Neural crest cell (in vitro differentiated cells): ENCODE results near the gene SLC6A1. TPM values are rescaled to one million over a fixed set of nuclear protein-coding genes. Genes with fewer than 3 reads are reported as not detected.

Source experiments
- DNase-seq: peaks from one replicate; pipeline ENCODE4 v3.0.0; 2021; ENCODE audit warnings: low read depth, mixed read lengths, low spot score
- H3K27ac Mint-ChIP-seq: one replicate; pipeline ENCODE4 v1.8.0; 2021; ENCODE audit warnings: mild to moderate bottlenecking, mixed read lengths; ENCODE audit not compliant: unreplicated experiment
- H3K27me3 Mint-ChIP-seq: 2 replicates; pipeline ENCODE4 v1.8.0; 2021; ENCODE audit warnings: low read depth, mild to moderate bottlenecking, mixed read lengths
- H3K36me3 Mint-ChIP-seq: 2 replicates; pipeline ENCODE4 v1.8.0; 2021; ENCODE audit warnings: low read depth, mild to moderate bottlenecking, mixed read lengths
- H3K4me1 Mint-ChIP-seq: 2 replicates; pipeline ENCODE4 v1.8.0; 2021; ENCODE audit warnings: mixed read lengths
- H3K4me3 Mint-ChIP-seq: one replicate; pipeline ENCODE4 v1.8.0; 2021; ENCODE audit warnings: mild to moderate bottlenecking, mixed read lengths
- H3K9me3 Mint-ChIP-seq: 2 replicates; pipeline ENCODE4 v1.8.0; 2021; ENCODE audit warnings: mixed read lengths
- total RNA-seq: library from RNA; stranded (reverse); gene quantifications from 2 replicates; pipeline ENCODE4 v1.2.1, GENCODE V29; 2021
- TF ChIP-seq, protein P1 (sequence below): fragments of 200-600 bp; sonication (generic); conservative IDR thresholded peaks from 2 replicates; pipeline ENCODE4 v1.5.0; 2021; ENCODE audit warnings: antibody characterized with exemption, mild to moderate bottlenecking

Gene SLC6A1
- total RNA-seq, 1 donor from 2014 or later: 0.42 TPM

DNA sequence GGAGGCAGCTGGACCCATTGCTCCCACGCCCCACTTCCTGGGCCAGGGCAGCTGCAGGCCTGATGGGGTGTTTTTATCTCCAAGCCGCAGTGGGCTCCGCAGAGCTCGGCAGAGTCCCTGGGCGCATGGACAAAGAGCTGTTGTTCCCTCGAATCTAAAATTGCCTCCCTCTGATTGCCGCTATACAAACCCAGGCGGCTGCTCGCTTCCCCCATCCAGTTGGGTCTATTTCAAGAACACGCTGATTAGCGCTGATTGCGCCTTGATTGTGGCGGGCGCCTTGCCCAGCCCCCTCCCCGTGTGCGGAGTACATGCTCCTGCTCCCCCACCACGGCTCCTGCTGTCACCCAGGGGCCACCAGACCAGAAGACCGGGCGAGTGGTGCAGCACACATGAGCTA lies 43.4 kb upstream of the SLC6A1 start:
- no peak overlapping the region for H3K27ac Mint-ChIP-seq
- no peaks in the 10 kb centered on the region for H3K36me3 Mint-ChIP-seq
- TF ChIP-seq, protein P1, sequence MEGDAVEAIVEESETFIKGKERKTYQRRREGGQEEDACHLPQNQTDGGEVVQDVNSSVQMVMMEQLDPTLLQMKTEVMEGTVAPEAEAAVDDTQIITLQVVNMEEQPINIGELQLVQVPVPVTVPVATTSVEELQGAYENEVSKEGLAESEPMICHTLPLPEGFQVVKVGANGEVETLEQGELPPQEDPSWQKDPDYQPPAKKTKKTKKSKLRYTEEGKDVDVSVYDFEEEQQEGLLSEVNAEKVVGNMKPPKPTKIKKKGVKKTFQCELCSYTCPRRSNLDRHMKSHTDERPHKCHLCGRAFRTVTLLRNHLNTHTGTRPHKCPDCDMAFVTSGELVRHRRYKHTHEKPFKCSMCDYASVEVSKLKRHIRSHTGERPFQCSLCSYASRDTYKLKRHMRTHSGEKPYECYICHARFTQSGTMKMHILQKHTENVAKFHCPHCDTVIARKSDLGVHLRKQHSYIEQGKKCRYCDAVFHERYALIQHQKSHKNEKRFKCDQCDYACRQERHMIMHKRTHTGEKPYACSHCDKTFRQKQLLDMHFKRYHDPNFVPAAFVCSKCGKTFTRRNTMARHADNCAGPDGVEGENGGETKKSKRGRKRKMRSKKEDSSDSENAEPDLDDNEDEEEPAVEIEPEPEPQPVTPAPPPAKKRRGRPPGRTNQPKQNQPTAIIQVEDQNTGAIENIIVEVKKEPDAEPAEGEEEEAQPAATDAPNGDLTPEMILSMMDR: no peak
- no peak for DNase-seq
- peaks cover 29% of the 10 kb centered on the region for H3K4me1 Mint-ChIP-seq
- H3K27me3 Mint-ChIP-seq: no peaks in the 10 kb centered on the region
- no peak overlapping the region for H3K4me3 Mint-ChIP-seq
- H3K9me3 Mint-ChIP-seq: no peaks in the 10 kb centered on the region

DNA sequence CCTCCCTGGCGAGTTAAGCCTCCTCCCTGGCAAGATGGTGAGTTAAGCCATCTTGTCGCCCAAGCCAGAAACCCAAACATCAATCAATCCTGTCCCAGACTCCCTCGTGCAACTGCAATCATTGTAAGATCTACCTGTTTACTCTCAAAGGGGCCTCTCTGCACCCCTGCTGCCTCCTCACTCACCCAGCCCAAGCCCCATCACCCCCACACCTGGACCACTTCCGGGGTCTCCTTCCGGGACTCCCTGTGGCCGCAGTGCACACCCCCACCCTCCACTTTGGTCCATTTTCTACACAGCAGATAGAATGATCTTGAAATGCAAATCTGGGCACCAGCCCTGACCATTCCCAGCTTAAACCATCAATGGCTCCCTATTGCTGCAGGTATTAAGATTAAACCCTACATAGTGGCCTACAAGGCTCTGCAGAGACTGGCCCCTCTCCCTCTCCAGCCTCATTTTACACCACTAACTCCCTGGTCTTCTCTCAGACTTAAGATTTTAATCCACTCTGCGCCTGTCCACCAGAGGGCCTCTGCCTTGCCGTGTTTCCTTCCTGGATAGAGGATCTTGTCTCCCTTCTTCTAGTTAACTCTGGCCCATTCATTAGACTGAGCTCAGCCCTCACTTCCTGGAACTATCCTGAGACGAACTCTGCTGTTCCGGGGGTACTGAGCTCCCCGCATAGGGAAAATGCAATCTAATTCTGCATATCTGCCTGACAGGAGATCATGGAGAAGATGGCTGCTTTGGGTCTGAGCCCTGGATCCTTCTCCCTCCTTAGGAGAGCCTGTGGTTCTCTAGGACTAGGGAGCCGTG lies 41.9 kb upstream of the SLC6A1 start:
- TF ChIP-seq, protein P1: peak; percentile 73
- Mint-ChIP-seq H3K27me3 (peaks cover 4% of the 10 kb centered on the region), H3K9me3 (no peaks in the 10 kb centered on the region), H3K27ac (no peak overlapping the region), H3K4me1 (peaks cover 29% of the 10 kb centered on the region), H3K4me3 (no peak overlapping the region), H3K36me3 (no peaks in the 10 kb centered on the region)
- DNase-seq: peak; percentile 36

DNA sequence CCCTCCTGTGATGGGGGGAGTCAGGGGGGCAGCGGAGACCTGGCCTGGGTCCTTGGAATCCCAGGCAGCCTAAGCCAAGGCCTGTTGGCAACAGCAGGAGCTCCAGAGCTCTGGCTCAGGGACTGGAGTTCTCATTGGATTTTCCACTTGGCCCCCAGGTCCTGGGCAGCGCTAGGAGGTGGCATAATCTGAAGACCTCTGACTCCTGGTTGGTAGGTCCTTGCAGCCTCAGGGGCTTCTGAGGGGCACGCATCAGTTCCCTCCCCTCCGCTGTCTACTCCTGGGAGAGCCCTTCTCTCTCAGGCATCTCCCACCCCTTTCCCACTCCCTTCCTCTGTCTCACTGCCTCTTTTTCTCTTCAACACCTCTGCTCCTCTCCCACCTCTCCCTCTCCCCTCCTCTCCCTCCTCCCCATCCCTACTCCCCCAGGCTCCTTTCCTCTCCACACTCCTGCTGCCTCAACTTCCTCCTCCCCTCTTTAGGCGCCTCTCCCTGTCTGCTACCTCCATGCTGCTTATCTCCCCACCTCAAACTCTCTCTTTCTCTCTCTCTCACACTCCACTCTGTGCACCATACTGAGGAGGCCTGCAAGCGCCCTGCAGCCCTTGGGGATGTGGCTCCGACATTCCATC lies 41.1 kb upstream of the SLC6A1 start:
- no peak for DNase-seq
- H3K9me3 Mint-ChIP-seq: no peaks in the 10 kb centered on the region
- peaks cover 26% of the 10 kb centered on the region for H3K4me1 Mint-ChIP-seq
- peaks cover 6% of the 10 kb centered on the region for H3K27me3 Mint-ChIP-seq
- TF ChIP-seq, protein P1: no peak
- no peaks in the 10 kb centered on the region for H3K36me3 Mint-ChIP-seq
- H3K27ac Mint-ChIP-seq: no peak overlapping the region
- H3K4me3 Mint-ChIP-seq: no peak overlapping the region

DNA sequence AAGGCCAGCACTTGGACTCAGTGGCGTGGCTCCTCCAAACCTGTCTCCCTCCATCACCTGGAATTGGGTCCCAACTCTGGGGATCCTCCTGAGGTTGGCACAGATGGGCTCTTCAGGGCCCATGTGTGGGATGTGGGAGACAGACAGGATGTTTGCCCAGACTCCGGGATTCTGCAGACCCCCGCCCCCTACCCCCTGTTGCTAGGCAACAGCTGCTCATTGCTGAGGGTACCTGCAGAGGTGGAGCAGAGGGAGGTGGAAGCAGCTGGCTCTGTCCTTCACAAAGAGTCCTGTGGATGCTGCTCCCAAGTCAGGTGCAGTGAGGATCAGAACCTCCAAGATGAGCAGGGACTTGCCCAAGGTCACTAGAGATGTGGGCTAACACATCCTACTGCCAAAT lies 40.0 kb upstream of the SLC6A1 start:
- Mint-ChIP-seq H3K27me3 (peaks cover 7% of the 10 kb centered on the region), H3K9me3 (no peaks in the 10 kb centered on the region)

DNA sequence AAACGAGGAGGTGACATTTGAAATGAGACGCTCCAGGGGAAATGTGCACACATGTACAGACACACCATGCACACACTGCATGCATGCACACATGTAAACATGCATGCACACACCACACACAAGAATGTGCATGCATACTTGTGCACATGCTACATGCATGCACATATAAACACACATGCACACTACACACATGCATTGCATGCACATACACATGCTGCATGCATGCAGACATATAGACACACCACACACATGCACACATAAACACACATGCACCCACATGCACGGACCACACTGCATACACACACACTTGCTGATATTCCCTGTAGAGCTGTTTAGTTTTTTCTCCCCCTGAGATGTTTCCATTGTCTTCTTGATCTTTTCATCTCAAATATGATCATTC lies 37.8 kb upstream of the SLC6A1 start:
- peaks cover 10% of the 10 kb centered on the region for H3K27me3 Mint-ChIP-seq

More for the DNA sequence above, 40.0 kb upstream of the SLC6A1 start:
- H3K27ac Mint-ChIP-seq: no peak overlapping the region
- H3K4me1 Mint-ChIP-seq: peaks cover 17% of the 10 kb centered on the region
- TF ChIP-seq, protein P1: no peak
- no peak overlapping the region for H3K4me3 Mint-ChIP-seq
- no peak for DNase-seq
- H3K36me3 Mint-ChIP-seq: no peaks in the 10 kb centered on the region

More for the DNA sequence above, 37.8 kb upstream of the SLC6A1 start:
- no peak overlapping the region for H3K4me3 Mint-ChIP-seq
- TF ChIP-seq, protein P1: no peak
- DNase-seq: no peak
- H3K9me3 Mint-ChIP-seq: no peaks in the 10 kb centered on the region
- H3K4me1 Mint-ChIP-seq: peaks cover 4% of the 10 kb centered on the region
- no peak overlapping the region for H3K27ac Mint-ChIP-seq
- no peaks in the 10 kb centered on the region for H3K36me3 Mint-ChIP-seq
